Measurements from ENCODE around the gene ARF4.

- TF ChIP-seq POLR2A (IDR thresholded peaks at IDR 0.05), result no peak
- TF ChIP-seq, protein P1, sequence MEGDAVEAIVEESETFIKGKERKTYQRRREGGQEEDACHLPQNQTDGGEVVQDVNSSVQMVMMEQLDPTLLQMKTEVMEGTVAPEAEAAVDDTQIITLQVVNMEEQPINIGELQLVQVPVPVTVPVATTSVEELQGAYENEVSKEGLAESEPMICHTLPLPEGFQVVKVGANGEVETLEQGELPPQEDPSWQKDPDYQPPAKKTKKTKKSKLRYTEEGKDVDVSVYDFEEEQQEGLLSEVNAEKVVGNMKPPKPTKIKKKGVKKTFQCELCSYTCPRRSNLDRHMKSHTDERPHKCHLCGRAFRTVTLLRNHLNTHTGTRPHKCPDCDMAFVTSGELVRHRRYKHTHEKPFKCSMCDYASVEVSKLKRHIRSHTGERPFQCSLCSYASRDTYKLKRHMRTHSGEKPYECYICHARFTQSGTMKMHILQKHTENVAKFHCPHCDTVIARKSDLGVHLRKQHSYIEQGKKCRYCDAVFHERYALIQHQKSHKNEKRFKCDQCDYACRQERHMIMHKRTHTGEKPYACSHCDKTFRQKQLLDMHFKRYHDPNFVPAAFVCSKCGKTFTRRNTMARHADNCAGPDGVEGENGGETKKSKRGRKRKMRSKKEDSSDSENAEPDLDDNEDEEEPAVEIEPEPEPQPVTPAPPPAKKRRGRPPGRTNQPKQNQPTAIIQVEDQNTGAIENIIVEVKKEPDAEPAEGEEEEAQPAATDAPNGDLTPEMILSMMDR (IDR thresholded peaks at IDR 0.05), result no peak
These were observed 19.3 kb downstream of the ARF4 start for GRCh38 chr3:57577801-57578200.

Measured in uterus (tissue), 2 donors.